Measurements from ENCODE around the gene GRIN2A. TPM values are rescaled to one million over a fixed set of nuclear protein-coding genes. Genes with fewer than 3 reads are reported as not detected.

Gene GRIN2A
- polyA plus RNA-seq, 2 donors = 0.02 to 0.04 TPM

DNA sequence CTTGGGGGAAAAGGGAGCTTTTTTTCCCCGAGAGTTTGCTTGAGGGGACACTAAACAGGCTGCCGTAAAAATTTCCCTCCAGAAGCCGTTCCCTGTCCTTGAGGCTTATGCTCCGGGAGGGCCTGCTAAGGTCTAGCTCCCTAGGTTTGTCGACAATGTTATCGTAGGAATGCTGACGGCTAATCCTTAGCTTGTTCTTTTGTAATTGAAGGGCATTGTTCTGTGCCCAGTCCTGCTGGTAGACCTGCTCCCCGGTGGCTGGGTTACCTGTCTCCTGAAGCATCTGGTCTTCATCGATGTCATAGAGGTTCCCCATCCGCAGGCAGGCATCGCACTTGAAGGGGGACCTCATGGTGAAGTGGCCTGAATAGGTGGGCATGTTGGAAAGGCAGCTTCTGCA is 418.7 kb downstream of the GRIN2A start:
- Histone ChIP-seq H3K36me3 (ENCODE audit: control insufficient read depth in 2 of 2, insufficient read depth in 2 of 2, low read length in 1 of 2) (no peaks in the 10 kb centered on the region), H3K4me1 (ENCODE audit: control insufficient read depth in 2 of 2, insufficient read depth in 2 of 2, low read length in 1 of 2) (no peaks in the 10 kb centered on the region), H3K27ac (ENCODE audit: low read depth in 2 of 2, low read length in 1 of 2) (no peak overlapping the region), H3K4me3 (ENCODE audit: low read depth in 1 of 2, low read length in 2 of 2) (no peak overlapping the region), H3K9me3 (ENCODE audit: control insufficient read depth in 2 of 2, insufficient read depth in 1 of 2, low read depth in 1 of 2, low read length in 1 of 2) (no peaks in the 10 kb centered on the region), H3K27me3 (ENCODE audit: control insufficient read depth in 1 of 2, insufficient read depth in 2 of 2, low read length in 2 of 2) (no peaks in the 10 kb centered on the region)
- WGBS, 2 donors = 88 to 89% methylated on average over 11 of the region's 11 CpGs

DNA sequence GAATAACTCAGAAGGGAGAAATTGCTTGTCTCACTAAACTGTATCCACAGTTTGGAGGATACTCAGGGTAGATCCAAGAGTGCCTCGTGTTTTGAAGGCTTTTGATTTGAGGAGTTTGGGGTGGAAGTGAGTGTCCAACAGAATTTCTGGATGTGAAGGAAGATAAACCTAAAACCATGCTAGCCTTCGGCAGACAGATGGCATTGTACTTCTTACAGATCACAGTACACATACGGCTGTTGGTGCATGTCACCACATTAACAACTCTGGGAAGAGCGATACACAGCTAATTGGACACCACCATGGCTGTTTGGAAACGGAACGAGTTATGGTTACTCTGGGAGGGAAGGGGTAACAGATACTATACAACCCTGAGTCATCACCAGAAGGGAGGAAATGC is 420.4 kb downstream of the GRIN2A start:
- H3K27me3 ChIP-seq (ENCODE audit: control insufficient read depth in 1 of 2, insufficient read depth in 2 of 2, low read length in 2 of 2) = no peaks in the 10 kb centered on the region
- no peak overlapping the region for H3K4me3 ChIP-seq (ENCODE audit: low read depth in 1 of 2, low read length in 2 of 2)
- no peaks in the 10 kb centered on the region for H3K36me3 ChIP-seq (ENCODE audit: control insufficient read depth in 2 of 2, insufficient read depth in 2 of 2, low read length in 1 of 2)
- no peak overlapping the region for H3K27ac ChIP-seq (ENCODE audit: low read depth in 2 of 2, low read length in 1 of 2)
- no peaks in the 10 kb centered on the region for H3K4me1 ChIP-seq (ENCODE audit: control insufficient read depth in 2 of 2, insufficient read depth in 2 of 2, low read length in 1 of 2)
- no peaks in the 10 kb centered on the region for H3K9me3 ChIP-seq (ENCODE audit: control insufficient read depth in 2 of 2, insufficient read depth in 1 of 2, low read depth in 1 of 2, low read length in 1 of 2)
- WGBS, 2 donors = 88% methylated on average over 6 of the region's 6 CpGs

DNA sequence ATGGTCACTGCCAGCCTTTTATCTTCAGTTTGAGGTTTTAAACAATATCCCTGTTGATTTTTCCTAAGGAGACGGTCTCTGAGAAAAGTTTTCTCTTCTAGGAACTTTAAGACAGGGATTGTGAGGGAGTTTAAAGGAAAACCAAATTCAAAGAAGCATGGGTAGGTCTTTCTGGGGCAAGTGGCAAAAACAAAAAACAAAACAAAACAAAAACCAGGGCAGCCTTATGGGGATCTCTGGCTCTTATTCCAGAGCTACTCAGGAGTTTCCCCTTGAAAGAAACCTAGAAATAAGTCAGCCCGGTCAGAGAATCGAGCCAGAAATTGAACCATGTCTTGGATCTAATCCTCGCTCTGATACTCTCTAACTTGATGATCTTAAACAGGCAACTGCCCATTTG is 424.5 kb downstream of the GRIN2A start:
- Histone ChIP-seq H3K4me1 (ENCODE audit: control insufficient read depth in 2 of 2, insufficient read depth in 2 of 2, low read length in 1 of 2) (no peaks in the 10 kb centered on the region), H3K36me3 (ENCODE audit: control insufficient read depth in 2 of 2, insufficient read depth in 2 of 2, low read length in 1 of 2) (no peaks in the 10 kb centered on the region), H3K4me3 (ENCODE audit: low read depth in 1 of 2, low read length in 2 of 2) (no peak overlapping the region), H3K27ac (ENCODE audit: low read depth in 2 of 2, low read length in 1 of 2) (no peak overlapping the region), H3K27me3 (ENCODE audit: control insufficient read depth in 1 of 2, insufficient read depth in 2 of 2, low read length in 2 of 2) (no peaks in the 10 kb centered on the region), H3K9me3 (ENCODE audit: control insufficient read depth in 2 of 2, insufficient read depth in 1 of 2, low read depth in 1 of 2, low read length in 1 of 2) (no peaks in the 10 kb centered on the region)
- WGBS, 2 donors = 77 to 79% methylated on average over 4 of the region's 4 CpGs

DNA sequence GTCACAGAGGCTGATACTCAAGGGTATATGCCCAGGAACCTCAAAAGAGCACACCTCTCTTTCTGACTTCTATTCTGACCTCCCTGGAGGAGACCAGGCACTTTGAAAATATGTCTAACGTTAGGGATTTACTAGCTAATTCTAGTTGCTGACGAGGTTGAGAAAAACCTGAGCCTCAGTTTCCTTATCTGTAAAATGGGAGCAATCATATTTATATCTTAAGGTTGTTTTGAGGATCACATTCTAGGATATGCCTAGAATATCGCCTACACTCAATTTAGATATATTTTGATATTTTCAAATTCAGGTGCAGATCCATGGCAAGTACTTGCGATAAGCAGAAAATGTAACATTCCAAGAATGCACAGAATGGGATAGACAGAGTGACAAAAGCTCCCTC is 425.8 kb downstream of the GRIN2A start:
- H3K4me1 ChIP-seq (ENCODE audit: control insufficient read depth in 2 of 2, insufficient read depth in 2 of 2, low read length in 1 of 2) = no peaks in the 10 kb centered on the region
- no peaks in the 10 kb centered on the region for H3K36me3 ChIP-seq (ENCODE audit: control insufficient read depth in 2 of 2, insufficient read depth in 2 of 2, low read length in 1 of 2)
- no peak overlapping the region for H3K27ac ChIP-seq (ENCODE audit: low read depth in 2 of 2, low read length in 1 of 2)
- H3K4me3 ChIP-seq (ENCODE audit: low read depth in 1 of 2, low read length in 2 of 2) = no peak overlapping the region
- WGBS, 2 donors = 88 to 92% methylated on average over 4 of the region's 4 CpGs
- no peaks in the 10 kb centered on the region for H3K27me3 ChIP-seq (ENCODE audit: control insufficient read depth in 1 of 2, insufficient read depth in 2 of 2, low read length in 2 of 2)
- H3K9me3 ChIP-seq (ENCODE audit: control insufficient read depth in 2 of 2, insufficient read depth in 1 of 2, low read depth in 1 of 2, low read length in 1 of 2) = no peaks in the 10 kb centered on the region

DNA sequence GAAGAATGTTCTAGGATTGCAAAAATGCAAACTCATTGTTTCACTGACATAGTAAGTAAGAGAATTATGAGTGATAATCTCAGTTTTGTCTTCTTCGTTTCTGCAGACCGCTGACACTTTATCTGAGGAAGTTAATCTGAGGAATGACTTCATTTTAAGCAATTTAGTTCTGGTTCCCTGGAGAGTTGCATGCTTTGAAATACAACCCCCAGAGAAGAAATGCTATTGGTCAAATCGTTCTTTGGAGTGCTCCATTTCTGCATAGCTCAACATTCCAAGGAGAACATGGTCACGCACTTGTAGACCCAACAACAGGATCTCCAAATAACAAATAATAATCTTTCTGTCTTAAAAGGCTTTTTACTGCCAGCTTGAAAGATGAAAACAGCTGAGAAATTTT is 427.1 kb downstream of the GRIN2A start:
- Histone ChIP-seq H3K27ac (ENCODE audit: low read depth in 2 of 2, low read length in 1 of 2) (no peak overlapping the region), H3K27me3 (ENCODE audit: control insufficient read depth in 1 of 2, insufficient read depth in 2 of 2, low read length in 2 of 2) (no peaks in the 10 kb centered on the region), H3K4me3 (ENCODE audit: low read depth in 1 of 2, low read length in 2 of 2) (no peak overlapping the region), H3K4me1 (ENCODE audit: control insufficient read depth in 2 of 2, insufficient read depth in 2 of 2, low read length in 1 of 2) (no peaks in the 10 kb centered on the region), H3K9me3 (ENCODE audit: control insufficient read depth in 2 of 2, insufficient read depth in 1 of 2, low read depth in 1 of 2, low read length in 1 of 2) (no peaks in the 10 kb centered on the region), H3K36me3 (ENCODE audit: control insufficient read depth in 2 of 2, insufficient read depth in 2 of 2, low read length in 1 of 2) (no peaks in the 10 kb centered on the region)
- 51 to 56% methylated on average over 4 of the region's 4 CpGs for WGBS, 2 donors

DNA sequence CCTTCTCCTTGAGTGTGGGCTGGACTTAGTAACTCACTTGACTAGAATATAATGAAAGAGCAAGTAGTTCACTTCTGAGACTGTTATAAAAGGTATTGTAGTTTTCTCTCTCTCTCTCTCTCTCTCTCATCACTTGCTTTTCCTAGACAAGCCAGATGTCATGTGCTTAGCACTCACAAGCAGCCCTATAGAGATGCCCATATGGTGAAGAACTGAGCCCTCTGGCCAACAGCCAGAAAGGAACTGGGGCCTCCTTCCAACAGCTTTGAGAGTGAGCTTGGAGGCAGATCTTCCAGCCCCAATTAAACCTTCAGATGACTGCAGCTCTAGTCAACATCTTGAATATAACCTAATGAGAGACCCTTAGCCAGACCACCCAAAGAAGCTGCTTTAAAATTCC is 440.5 kb downstream of the GRIN2A start:
- Histone ChIP-seq H3K27ac (ENCODE audit: low read depth in 2 of 2, low read length in 1 of 2) (no peak overlapping the region), H3K4me1 (ENCODE audit: control insufficient read depth in 2 of 2, insufficient read depth in 2 of 2, low read length in 1 of 2) (no peaks in the 10 kb centered on the region), H3K36me3 (ENCODE audit: control insufficient read depth in 2 of 2, insufficient read depth in 2 of 2, low read length in 1 of 2) (no peaks in the 10 kb centered on the region), H3K27me3 (ENCODE audit: control insufficient read depth in 1 of 2, insufficient read depth in 2 of 2, low read length in 2 of 2) (no peaks in the 10 kb centered on the region), H3K4me3 (ENCODE audit: low read depth in 1 of 2, low read length in 2 of 2) (no peak overlapping the region), H3K9me3 (ENCODE audit: control insufficient read depth in 2 of 2, insufficient read depth in 1 of 2, low read depth in 1 of 2, low read length in 1 of 2) (no peaks in the 10 kb centered on the region)

DNA sequence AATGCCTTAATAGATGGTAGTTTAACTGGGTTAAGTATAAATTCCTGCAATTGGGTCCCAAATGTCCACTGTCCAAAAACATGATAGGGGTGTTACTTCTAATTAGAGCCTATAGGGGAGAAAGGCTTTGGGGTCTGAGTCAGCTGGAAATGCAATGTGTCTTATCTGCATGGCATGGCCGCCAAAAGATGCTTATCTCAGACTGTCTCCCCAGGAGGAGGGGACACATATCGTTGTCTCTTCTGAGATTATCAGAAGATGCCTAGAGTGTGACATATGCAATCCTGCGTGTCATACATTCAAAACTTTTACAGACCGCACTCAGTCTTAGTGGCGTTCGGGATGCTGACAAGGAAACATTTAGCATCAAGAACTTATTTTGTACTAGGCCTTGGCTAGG is 442.9 kb downstream of the GRIN2A start:
- 82 to 84% methylated on average over 6 of the region's 6 CpGs for WGBS, 2 donors
- no peaks in the 10 kb centered on the region for H3K27me3 ChIP-seq (ENCODE audit: control insufficient read depth in 1 of 2, insufficient read depth in 2 of 2, low read length in 2 of 2)
- H3K36me3 ChIP-seq (ENCODE audit: control insufficient read depth in 2 of 2, insufficient read depth in 2 of 2, low read length in 1 of 2) = no peaks in the 10 kb centered on the region
- no peak overlapping the region for H3K4me3 ChIP-seq (ENCODE audit: low read depth in 1 of 2, low read length in 2 of 2)
- H3K9me3 ChIP-seq (ENCODE audit: control insufficient read depth in 2 of 2, insufficient read depth in 1 of 2, low read depth in 1 of 2, low read length in 1 of 2) = peaks cover 0 to 2% of the 10 kb centered on the region in 2 donors
- H3K27ac ChIP-seq (ENCODE audit: low read depth in 2 of 2, low read length in 1 of 2) = no peak overlapping the region
- no peaks in the 10 kb centered on the region for H3K4me1 ChIP-seq (ENCODE audit: control insufficient read depth in 2 of 2, insufficient read depth in 2 of 2, low read length in 1 of 2)

DNA sequence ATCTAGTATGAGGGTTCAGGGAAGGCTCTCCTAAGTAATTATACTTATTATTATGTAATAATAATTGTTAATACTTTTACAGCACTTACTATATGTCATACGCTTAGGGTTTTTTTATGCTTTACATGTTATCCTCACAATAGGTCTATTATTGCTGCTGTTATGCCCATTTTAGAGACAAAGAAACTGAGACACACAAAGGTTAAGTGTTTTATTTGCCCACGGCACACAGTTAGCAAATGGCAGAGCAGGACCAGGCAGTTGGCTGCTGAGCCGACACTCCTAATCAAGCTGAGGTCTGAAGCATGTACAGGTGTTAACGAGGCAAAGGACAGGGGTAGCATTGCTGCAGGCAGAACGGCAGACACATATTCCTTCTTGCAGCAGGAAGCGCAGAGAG is 443.5 kb downstream of the GRIN2A start:
- Histone ChIP-seq H3K27me3 (ENCODE audit: control insufficient read depth in 1 of 2, insufficient read depth in 2 of 2, low read length in 2 of 2) (no peaks in the 10 kb centered on the region), H3K27ac (ENCODE audit: low read depth in 2 of 2, low read length in 1 of 2) (no peak overlapping the region), H3K36me3 (ENCODE audit: control insufficient read depth in 2 of 2, insufficient read depth in 2 of 2, low read length in 1 of 2) (no peaks in the 10 kb centered on the region), H3K4me1 (ENCODE audit: control insufficient read depth in 2 of 2, insufficient read depth in 2 of 2, low read length in 1 of 2) (no peaks in the 10 kb centered on the region), H3K9me3 (ENCODE audit: control insufficient read depth in 2 of 2, insufficient read depth in 1 of 2, low read depth in 1 of 2, low read length in 1 of 2) (peaks cover 0 to 2% of the 10 kb centered on the region in 2 donors), H3K4me3 (ENCODE audit: low read depth in 1 of 2, low read length in 2 of 2) (no peak overlapping the region)
- 85 to 86% methylated on average over 6 of the region's 6 CpGs for WGBS, 2 donors

DNA sequence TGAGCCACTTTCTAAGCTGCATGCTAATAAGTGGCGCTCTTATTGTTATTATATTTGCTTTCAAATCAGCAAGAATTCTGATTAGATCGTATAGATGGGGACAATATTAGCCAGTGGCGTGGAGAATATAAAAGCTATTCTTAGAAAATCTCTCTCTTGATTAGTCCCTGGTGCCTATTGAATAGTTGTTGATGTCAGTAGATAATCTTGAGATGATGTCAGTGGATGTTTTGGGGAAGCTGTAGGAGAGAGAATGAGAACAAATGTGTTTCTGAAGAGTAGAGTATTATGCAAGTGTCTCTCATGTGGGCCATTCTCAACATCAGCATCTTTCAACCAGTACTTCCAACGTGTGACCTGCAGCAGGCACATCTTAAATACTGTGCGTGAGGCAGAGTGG is 445.7 kb downstream of the GRIN2A start:
- H3K27me3 ChIP-seq (ENCODE audit: control insufficient read depth in 1 of 2, insufficient read depth in 2 of 2, low read length in 2 of 2) = no peaks in the 10 kb centered on the region
- 73 to 77% methylated on average over 5 of the region's 5 CpGs for WGBS, 2 donors
- peaks cover 0 to 2% of the 10 kb centered on the region in 2 donors for H3K9me3 ChIP-seq (ENCODE audit: control insufficient read depth in 2 of 2, insufficient read depth in 1 of 2, low read depth in 1 of 2, low read length in 1 of 2)
- H3K4me3 ChIP-seq (ENCODE audit: low read depth in 1 of 2, low read length in 2 of 2) = no peak overlapping the region
- H3K36me3 ChIP-seq (ENCODE audit: control insufficient read depth in 2 of 2, insufficient read depth in 2 of 2, low read length in 1 of 2) = no peaks in the 10 kb centered on the region
- H3K4me1 ChIP-seq (ENCODE audit: control insufficient read depth in 2 of 2, insufficient read depth in 2 of 2, low read length in 1 of 2) = no peaks in the 10 kb centered on the region
- H3K27ac ChIP-seq (ENCODE audit: low read depth in 2 of 2, low read length in 1 of 2) = no peak overlapping the region

DNA sequence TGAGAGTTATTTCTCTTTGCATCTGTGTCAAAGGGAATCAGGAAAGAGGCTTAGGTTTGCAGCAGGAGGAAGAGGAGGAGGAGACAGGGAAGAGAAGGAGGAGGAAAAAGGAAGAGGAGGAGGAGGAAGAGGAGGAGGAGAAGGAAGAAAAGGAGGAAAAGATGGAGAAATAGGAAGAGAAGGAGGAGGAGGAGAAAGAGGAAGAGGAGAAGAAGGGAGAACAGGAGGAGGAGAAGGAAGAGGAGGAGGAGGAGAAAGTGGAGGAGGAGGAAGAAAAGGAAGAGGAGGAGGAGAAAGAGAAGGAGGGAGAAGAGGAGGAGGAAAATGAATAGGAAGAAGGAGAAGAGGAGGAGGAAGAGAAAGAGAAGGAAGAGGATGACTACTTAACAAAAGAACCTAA is 459.1 kb downstream of the GRIN2A start:
- Histone ChIP-seq H3K36me3 (ENCODE audit: control insufficient read depth in 2 of 2, insufficient read depth in 2 of 2, low read length in 1 of 2) (no peaks in the 10 kb centered on the region), H3K27me3 (ENCODE audit: control insufficient read depth in 1 of 2, insufficient read depth in 2 of 2, low read length in 2 of 2) (no peaks in the 10 kb centered on the region), H3K4me1 (ENCODE audit: control insufficient read depth in 2 of 2, insufficient read depth in 2 of 2, low read length in 1 of 2) (no peaks in the 10 kb centered on the region), H3K27ac (ENCODE audit: low read depth in 2 of 2, low read length in 1 of 2) (no peak overlapping the region), H3K4me3 (ENCODE audit: low read depth in 1 of 2, low read length in 2 of 2) (no peak overlapping the region), H3K9me3 (ENCODE audit: control insufficient read depth in 2 of 2, insufficient read depth in 1 of 2, low read depth in 1 of 2, low read length in 1 of 2) (peaks cover 0 to 5% of the 10 kb centered on the region in 2 donors)

Data from esophagus (tissue), 2 donors.